DLD1 (cell line): ENCODE data around the gene ACTC1.

ENCODE experiments used
- in situ Hi-C: cut with HindIII; loops from 2 replicates; pipeline ENCODE4 v1.10.0; 2017; ENCODE audit warnings: low sequenced_read_pairs

Gene ACTC1

GRCh38 chr15:34759992-34760391 lies 35.4 kb downstream of the ACTC1 start:
- in situ Hi-C loops = no loop called here

- in situ Hi-C loops = no loop called here
These were observed 36.0 kb downstream of the ACTC1 start for GRCh38 chr15:34759347-34759746.

DNA sequence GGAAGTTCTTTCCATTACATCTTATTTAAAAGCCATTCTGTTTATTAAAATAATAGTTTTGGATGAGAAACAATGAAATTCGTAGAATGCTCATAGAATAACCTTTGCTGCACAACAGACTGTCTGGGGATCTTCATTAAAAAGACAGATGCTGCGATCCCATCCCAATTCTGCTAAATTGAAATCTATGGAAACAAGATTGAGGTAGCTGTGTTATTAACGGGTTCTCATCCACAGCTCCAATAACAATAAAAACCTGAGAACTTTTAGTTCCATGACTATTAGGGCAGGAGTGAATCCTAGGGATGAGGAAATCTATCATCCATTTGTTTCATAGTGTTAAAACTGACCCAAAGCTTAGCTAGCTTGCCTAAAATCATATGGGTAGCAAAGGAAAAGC lies 38.1 kb downstream of the ACTC1 start:
- in situ Hi-C loops = no loop called here

DNA sequence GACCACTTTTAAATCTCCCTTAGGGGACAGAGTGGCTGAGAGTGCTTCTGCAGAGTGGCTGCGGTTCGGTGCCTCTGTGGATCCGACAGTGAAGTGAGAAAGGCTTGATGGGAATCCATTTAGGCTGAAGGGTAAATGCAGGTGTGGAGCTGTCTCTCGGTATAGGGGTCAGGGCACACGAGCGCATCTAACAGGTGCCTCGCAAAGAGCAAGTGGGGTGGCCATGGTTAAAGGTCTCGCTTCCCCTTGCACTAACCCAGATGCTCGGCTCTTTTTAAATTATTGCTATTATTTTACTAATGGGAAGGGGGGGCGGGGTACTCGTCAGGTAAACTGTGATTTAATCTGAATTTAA lies 40.0 kb downstream of the ACTC1 start:
- in situ Hi-C loops = no loop called here

DNA sequence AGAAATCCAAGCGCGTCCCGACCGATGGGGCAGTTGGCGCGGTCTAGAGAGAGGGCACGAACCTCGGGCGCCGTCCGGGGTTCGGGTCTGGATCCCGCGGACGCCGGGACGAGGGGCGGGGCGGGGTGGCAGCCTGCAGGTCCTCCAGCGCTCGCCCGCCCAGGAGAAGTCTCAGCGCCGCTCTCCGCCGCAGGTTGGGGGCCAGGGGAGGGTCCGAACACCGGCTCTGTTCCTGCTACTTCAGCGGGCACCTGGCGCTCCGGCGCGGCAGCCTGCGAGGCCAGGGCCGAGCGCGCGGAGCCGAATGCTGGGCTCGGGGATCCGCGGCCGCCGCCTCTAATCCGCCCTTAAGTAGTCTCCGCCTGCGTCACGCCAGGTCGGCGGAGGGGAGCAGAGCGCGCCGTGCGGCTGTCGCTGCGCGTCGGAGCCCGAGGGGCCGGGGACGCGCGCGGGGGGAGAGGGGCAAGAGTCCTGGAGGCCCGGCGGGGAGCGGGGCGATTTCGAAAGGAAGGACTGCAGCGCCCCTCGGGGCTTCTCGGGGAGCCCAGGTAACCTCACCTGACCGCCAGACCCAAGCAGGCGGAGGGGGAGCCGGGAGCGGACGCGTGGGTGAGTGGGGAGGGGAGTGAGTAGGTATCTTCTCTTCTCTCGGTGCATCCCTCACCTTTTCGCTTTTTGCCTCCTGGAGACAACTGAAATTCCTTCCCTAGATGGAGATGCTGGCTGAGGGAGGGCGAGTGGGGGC lies 40.5 kb downstream of the ACTC1 start, which contains the start of gene GJD2:
TSS of gene GJD2 (minus strand) at position 325 of the 745 bp plus-strand sequence. CDS start 510 bp downstream, outside the sequence.
- in situ Hi-C loops = no loop called here

DNA sequence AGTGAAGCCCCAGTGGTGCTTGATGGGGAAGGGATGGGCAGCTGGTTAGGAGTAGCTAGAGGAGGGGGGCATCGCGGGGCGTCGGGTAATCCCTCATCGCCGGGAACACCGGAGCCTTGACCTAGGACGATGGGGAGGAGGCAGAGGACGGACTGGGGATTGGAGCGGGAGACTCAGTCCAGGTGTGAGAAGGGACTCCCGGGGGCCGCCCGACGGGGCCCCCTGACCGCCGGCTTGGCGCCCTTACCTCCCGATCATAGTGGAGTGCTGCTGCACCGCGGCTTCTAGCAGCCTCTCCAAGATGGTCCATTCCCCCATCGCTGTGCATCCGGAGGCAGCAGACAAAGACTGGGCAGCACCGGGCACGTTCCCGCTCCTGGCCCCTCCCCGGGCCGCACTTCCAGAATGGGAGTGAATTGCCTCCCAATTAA lies 41.2 kb downstream of the ACTC1 start:
- in situ Hi-C loops = no loop called here

GRCh38 chr15:34753236-34753894 lies 42.0 kb downstream of the ACTC1 start:
- in situ Hi-C loops = no loop called here

DNA sequence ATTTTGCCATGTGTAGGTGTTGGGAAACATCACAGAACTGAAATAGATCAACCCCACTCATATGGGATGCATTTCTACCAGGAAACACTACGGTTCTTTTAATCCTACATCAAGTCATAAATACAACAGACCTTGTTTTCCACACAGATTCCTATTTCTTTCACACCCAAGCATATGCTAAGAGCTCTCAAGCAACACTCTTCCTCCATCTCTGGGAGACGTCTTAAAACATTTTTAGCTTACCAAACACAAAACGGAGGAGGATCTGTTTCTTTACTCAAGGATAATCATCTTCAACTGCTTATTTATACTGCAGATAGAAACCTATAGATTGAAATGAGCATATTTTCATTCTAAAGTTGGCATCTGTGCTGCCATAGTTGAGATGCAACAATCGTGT lies 45.7 kb downstream of the ACTC1 start:
- in situ Hi-C loops = no loop called here
